K562 (cell line): ENCODE results near the gene TCF15. TPM values are rescaled to one million over a fixed set of nuclear protein-coding genes. Genes with fewer than 3 reads are reported as not detected.

Source experiments
- ATAC-seq: fragments of 200-7000 bp; cut with Tn5 transposase; 3 replicates; pipeline ENCODE4 v1.9.1; 2020; ENCODE audit warnings: moderate library complexity
- BruUV-seq: library from RNA; stranded (reverse); fragments of 400-500 nt; replicated peaks from 2 replicates; lab custom pipeline; 2021; lab: Mats Ljungman, UMichigan
- CTCF ChIA-PET: fragments of 300-600 bp; formaldehyde crosslinking; extraction: SDS; loops from one replicate; lab custom pipeline; 2021; ENCODE audit warnings: low intra/inter-chr PET ratio; lab: Yijun Ruan, JAX
- POLR2A ChIA-PET: fragments of 300-600, 350-650 bp; sonication (Branson Sonifier 250); formaldehyde crosslinking; extraction: SDS; loops from one replicate; lab custom pipeline; 2021; ENCODE audit warnings: antibody characterized with exemption, inconsistent platforms; lab: Yijun Ruan, JAX
- DNase-seq, 4 experiments: peaks; one replicate each; pipeline versions ENCODE4 v3.0.0 to v3.0.0-alpha.2; 2011 to 2018; ENCODE audit warnings: low spot score in 3 of 4, mixed read lengths in 3 of 4; ENCODE audit errors: extremely low read depth in 1 of 4
- FAIRE-seq: peaks from 2 replicates; lab custom pipeline; 2011; peaks lifted over from hg19 to GRCh38; lab: Jason Lieb, UNC
- H2AFZ ChIP-seq: 2 replicates; pipeline ENCODE4 v1.6.0; 2011; ENCODE audit warnings: low read depth, low read length, control low read depth, inconsistent platforms
- H3K27ac ChIP-seq: fragments of 200-600 bp; 3 replicates; pipeline ENCODE4 v1.8.0; 2011; ENCODE audit warnings: low read depth, mild to moderate bottlenecking, control low read depth, inconsistent platforms, low read length, moderate library complexity, mixed read lengths; ENCODE audit errors: extremely low read depth
- H3K27me3 ChIP-seq, 2 experiments: fragments of 300-600 bp in 1 of 2; 2 replicates in 1 of 2; 3 replicates in 1 of 2; pipeline versions ENCODE4 v1.6.0 to v1.8.0; 2011; ENCODE audit warnings: inconsistent platforms in 2 of 2, low read length in 2 of 2, mild to moderate bottlenecking in 1 of 2, mixed read lengths in 1 of 2, moderate library complexity in 1 of 2; ENCODE audit not compliant: control insufficient read depth in 2 of 2, insufficient read depth in 2 of 2
- H3K36me3 ChIP-seq: fragments of 300-600 bp; 3 replicates; pipeline ENCODE4 v1.8.0; 2011; ENCODE audit warnings: mild to moderate bottlenecking, low read length, inconsistent platforms; ENCODE audit not compliant: control insufficient read depth, insufficient read depth
- H3K4me1 ChIP-seq, 2 experiments: fragments of 200-600 bp in 1 of 2; replicated peaks in 1 of 2; 2 replicates in 1 of 2; 3 replicates in 1 of 2; pipeline versions ENCODE4 v1.5.1 to v1.8.0; 2011; ENCODE audit warnings: inconsistent platforms in 2 of 2, low read length in 2 of 2, mild to moderate bottlenecking in 1 of 2, mixed read lengths in 1 of 2, moderate library complexity in 1 of 2; ENCODE audit not compliant: control insufficient read depth in 2 of 2, insufficient read depth in 2 of 2
- H3K4me2 ChIP-seq: 2 replicates; pipeline ENCODE4 v1.6.1; 2011; ENCODE audit warnings: low read length, control low read depth, inconsistent platforms, mixed read lengths; ENCODE audit not compliant: insufficient read depth
- H3K4me3 ChIP-seq: fragments of 200-600 bp; sonication (generic), shearing (Covaris generic); 2 replicates; pipeline ENCODE4 v1.5.1; 2016; ENCODE audit warnings: control low read depth, inconsistent platforms
- H3K79me2 ChIP-seq: fragments of 200-600 bp; 3 replicates; pipeline ENCODE4 v1.8.0; 2011; ENCODE audit warnings: low read length, inconsistent platforms; ENCODE audit not compliant: control insufficient read depth, insufficient read depth
- H3K9ac ChIP-seq, 2 experiments: 2 replicates each; pipeline versions ENCODE4 v1.6.0 to v1.6.1; 2011; ENCODE audit warnings: low read depth in 2 of 2, low read length in 2 of 2, control low read depth in 1 of 2, inconsistent platforms in 1 of 2, mild to moderate bottlenecking in 1 of 2, mixed read lengths in 1 of 2; ENCODE audit not compliant: insufficient read depth in 1 of 2
- H3K9me1 ChIP-seq: one replicate; pipeline ENCODE4 v1.6.0; 2011; ENCODE audit warnings: inconsistent platforms, mild to moderate bottlenecking, low read length, moderate library complexity; ENCODE audit not compliant: control insufficient read depth, insufficient read depth
- H3K9me3 ChIP-seq: replicated peaks from 2 replicates; pipeline ENCODE4 v1.5.1; 2011; ENCODE audit warnings: low read depth, low read length, inconsistent platforms; ENCODE audit not compliant: control insufficient read depth, insufficient read depth
- H4K20me1 ChIP-seq: replicated peaks from 2 replicates; pipeline ENCODE4 v1.6.1; 2011; ENCODE audit warnings: low read length, inconsistent platforms, mixed read lengths; ENCODE audit not compliant: control insufficient read depth, insufficient read depth
- NCOR1 ChIP-seq: fragments of 450-650 bp; IDR thresholded peaks from 2 replicates; pipeline ENCODE4 v1.6.1; 2016; ENCODE audit warnings: mild to moderate bottlenecking, moderate library complexity
- TFAP4 ChIP-seq: sonication (generic); formaldehyde crosslinking; IDR thresholded peaks from 2 replicates; pipeline ENCODE4 v1.8.0; 2022; ENCODE audit warnings: missing genetic modification reagents, mild to moderate bottlenecking, moderate library complexity, borderline replicate concordance
- VEZF1 ChIP-seq: fragments of 200-800 bp; sonication (Bioruptor generic); IDR thresholded peaks from 2 replicates; pipeline ENCODE4 v1.6.1; 2017; ENCODE audit warnings: missing genetic modification characterization, missing compliant biosample characterization
- whole genome bisulfite sequencing: fragments of 100-300 bp; shearing (Covaris generic); methylation state at CpG from one replicate; pipeline ENCODE4 v1.1.6; 2016; ENCODE audit warnings: low coverage, mixed read lengths; ENCODE audit not compliant: insufficient coverage; ENCODE audit errors: missing lambda C conversion rate; 5-methylcytosine and 5-hydroxymethylcytosine counted together
- in situ Hi-C: fragments of 300-500 bp; cut with MboI; formaldehyde crosslinking; loops from 4 replicates; pipeline ENCODE4 v1.15.0; 2018; ENCODE audit warnings: inconsistent platforms, mixed read lengths
- intact Hi-C: fragments of 100-400 bp; cut with micrococcal nuclease; formaldehyde crosslinking; loops from 2 replicates; pipeline ENCODE4 v1.14.2; 2022
- polyA plus RNA-seq, 8 experiments: library from polyadenylated mRNA; depleted of rRNA in 4 of 8; stranded (reverse) in 5 of 8; unstranded in 3 of 8; fragments of >200 nt; fragmentation: Nextera tagmentation in 2 of 8; fragmentation: Illumina TruSeq in 1 of 8; extraction: Ambion mirVana in 2 of 8; extraction: Trizol in 1 of 8; gene quantifications; 2 replicates each; pipeline versions ENCODE4 v1.2.1 to v1.2.3, GENCODE V29; 2011 to 2014; ENCODE audit warnings: inconsistent platforms in 1 of 8, missing spikeins in 1 of 8
- total RNA-seq, 7 experiments: library from RNA; depleted of rRNA in 6 of 7; stranded (reverse); fragments of >200 nt in 6 of 7; fragmentation: Illumina TruSeq in 2 of 7; extraction: Trizol in 2 of 7; gene quantifications; 2 replicates each; pipeline versions ENCODE4 v1.2.1 to v1.2.3, GENCODE V29; 2011 to 2021; ENCODE audit warnings: low replicate concordance in 1 of 7

Gene TCF15
- total and polyA plus RNA-seq, 9 of the 15 experiments (the other 6 are each of a cell fraction or from before 2014, with no cell fraction given): 0.04 to 5.0 (median 1.2) TPM

- Histone ChIP-seq H3K9ac (peak overlapping the region in 1 of 2 experiments; percentile 64; a peak in 2 of 4 replicates), H3K27me3 (peaks cover 0 to 4% of the 10 kb centered on the region in 2 experiments; a peak in 1 of 5 replicates), H3K27ac (no peak overlapping the region), H2AFZ (no peak overlapping the region), H3K4me1 (peaks cover 11 to 23% of the 10 kb centered on the region in 2 experiments; a peak in 4 of 5 replicates), H3K4me2 (no peak overlapping the region), H3K79me2 (no peaks in the 10 kb centered on the region), H4K20me1 (no peaks in the 10 kb centered on the region), H3K4me3 (no peak overlapping the region), H3K36me3 (no peaks in the 10 kb centered on the region), H3K9me1 (no peaks in the 10 kb centered on the region), H3K9me3 (no peaks in the 10 kb centered on the region)
- no peak for FAIRE-seq
- POLR2A ChIA-PET: interaction anchor here (1.5 kb wide), 1 partner anchor 28 kb away, joined by 6 read pairs; the partner anchor contains the start of gene CSNK2A1
- peak; percentile 71 for ATAC-seq
- DNase-seq: peak; percentile 32 to 57 (median 45)
- CTCF ChIA-PET: no interaction called here
- 31% methylated on average over 14 of the region's 24 CpGs for WGBS
- peak; percentile 56 for TF ChIP-seq VEZF1
- TF ChIP-seq NCOR1: no peak
- peak; percentile 87 for TF ChIP-seq TFAP4 (CRISPR knock-in tag)
- in situ Hi-C loops: no loop called here
- no TSS peak for BruUV-seq
- intact Hi-C loops: no loop called here
Observed at GRCh38 chr20:571754-572441, 38.2 kb downstream of the TCF15 start.
